HepG2 (cell line): ENCODE data around the gene ASB11. TPM values are rescaled to one million over a fixed set of nuclear protein-coding genes. Genes with fewer than 3 reads are reported as not detected.

Experiments
- ATF7 ChIP-seq, 2 experiments: fragments of 450-650 bp in 1 of 2; sonication (generic) in 1 of 2; formaldehyde crosslinking in 1 of 2; IDR thresholded peaks; 2 replicates each; pipeline versions ENCODE4 v1.4.0 to v1.6.1; 2016 to 2020; ENCODE audit warnings: antibody characterized with exemption in 1 of 2, mild to moderate bottlenecking in 1 of 2, missing genetic modification reagents in 1 of 2
- EZH2 ChIP-seq: conservative IDR thresholded peaks from 2 replicates; pipeline ENCODE4 v1.6.1; 2012; ENCODE audit warnings: mild to moderate bottlenecking, low read depth, low read length, moderate library complexity
- GABPA ChIP-seq, 2 experiments: IDR thresholded peaks; 2 replicates each; pipeline ENCODE4 v1.6.1; 2011 to 2016; ENCODE audit warnings: low read depth in 2 of 2, low read length in 1 of 2, missing biosample characterization in 1 of 2, missing genetic modification characterization in 1 of 2
- GATA4 ChIP-seq: sonication (generic); IDR thresholded peaks from 2 replicates; pipeline ENCODE4 v1.6.1; 2016; ENCODE audit warnings: antibody characterized with exemption, low read depth, borderline replicate concordance
- HHEX ChIP-seq: IDR thresholded peaks from 2 replicates; pipeline ENCODE4 v1.6.1; 2016; ENCODE audit warnings: control low read depth
- KLF6 ChIP-seq: IDR thresholded peaks from 2 replicates; pipeline ENCODE4 v1.8.0; 2016; ENCODE audit warnings: missing biosample characterization, missing genetic modification reagents
- NFE2 ChIP-seq: sonication (generic); formaldehyde crosslinking; IDR thresholded peaks from 2 replicates; pipeline ENCODE4 v1.4.0; 2020; ENCODE audit warnings: missing genetic modification reagents
- NFKB2 ChIP-seq: sonication (generic); formaldehyde crosslinking; IDR thresholded peaks from 2 replicates; pipeline ENCODE4 v1.4.0; 2020; ENCODE audit warnings: missing genetic modification reagents, borderline replicate concordance
- PITX1 ChIP-seq: sonication (generic); formaldehyde crosslinking; IDR thresholded peaks from 2 replicates; pipeline ENCODE4 v1.5.1; 2020; ENCODE audit warnings: mild to moderate bottlenecking, missing genetic modification reagents
- RBM39 ChIP-seq: fragments of 200-400 bp; formaldehyde crosslinking; IDR thresholded peaks from one replicate; pipeline ENCODE4 v1.6.1; 2018; ENCODE audit warnings: antibody characterized with exemption, mild to moderate bottlenecking, low read depth, low read length; ENCODE audit not compliant: poor library complexity, severe bottlenecking
- RCOR2 ChIP-seq: IDR thresholded peaks from 2 replicates; pipeline ENCODE4 v1.6.1; 2016; ENCODE audit warnings: missing biosample characterization, missing genetic modification reagents
- TP53 ChIP-seq: sonication (generic); formaldehyde crosslinking; conservative IDR thresholded peaks from 2 replicates; pipeline ENCODE4 v1.4.0; 2020; ENCODE audit warnings: missing genetic modification reagents
- ZNF121 ChIP-seq: sonication (generic); formaldehyde crosslinking; IDR thresholded peaks from 2 replicates; pipeline ENCODE4 v1.5.0; 2020; ENCODE audit warnings: mild to moderate bottlenecking, missing genetic modification reagents
- ZNF207 ChIP-seq: fragments of 450-650 bp; IDR thresholded peaks from 2 replicates; pipeline ENCODE4 v1.6.1; 2016; ENCODE audit warnings: antibody characterized with exemption, borderline replicate concordance
- ZNF550 ChIP-seq: sonication (generic); formaldehyde crosslinking; IDR thresholded peaks from 2 replicates; pipeline ENCODE4 v1.4.0; 2020; ENCODE audit warnings: mild to moderate bottlenecking, missing genetic modification reagents, borderline replicate concordance
- ZNF644 ChIP-seq: IDR thresholded peaks from 2 replicates; pipeline ENCODE4 v1.6.1; 2016; ENCODE audit warnings: low read depth
- ZNF704 ChIP-seq: sonication (generic); formaldehyde crosslinking; IDR thresholded peaks from 2 replicates; pipeline ENCODE4 v1.8.1; 2023; ENCODE audit warnings: mild to moderate bottlenecking, inconsistent platforms, moderate library complexity, missing genetic modification reagents, borderline replicate concordance
- polyA plus RNA-seq, 8 experiments: library from polyadenylated mRNA; depleted of rRNA in 3 of 8; stranded (reverse) in 7 of 8; unstranded in 1 of 8; fragments of >200 nt; fragmentation: Illumina TruSeq in 4 of 8; extraction: Trizol in 4 of 8; gene quantifications; 2 replicates each; pipeline versions ENCODE4 v1.2.1 to v1.2.3, GENCODE V29; 2011 to 2016; ENCODE audit warnings: low read depth in 4 of 8, missing spikeins in 1 of 8, mixed read lengths in 1 of 8; ENCODE audit not compliant: insufficient read depth in 1 of 8
- total RNA-seq, 5 experiments: library from RNA; depleted of rRNA; stranded (reverse); fragments of >200 nt; fragmentation: Illumina TruSeq; extraction: Trizol; gene quantifications; 2 replicates each; pipeline ENCODE4 v1.2.3, GENCODE V29; 2016; ENCODE audit warnings: low read depth in 1 of 5
- TF ChIP-seq, protein P1 (sequence below): sonication (generic); formaldehyde crosslinking; IDR thresholded peaks from 2 replicates; pipeline ENCODE4 v1.5.1; 2020; ENCODE audit warnings: missing genetic modification reagents, mild to moderate bottlenecking, borderline replicate concordance
- TF ChIP-seq, protein P2 (sequence below): sonication (generic); formaldehyde crosslinking; IDR thresholded peaks from 2 replicates; pipeline ENCODE4 v1.8.1; 2022; ENCODE audit warnings: mild to moderate bottlenecking, missing genetic modification reagents
- TF ChIP-seq, protein P3 (sequence below): fragments of 450-650 bp; IDR thresholded peaks from 2 replicates; pipeline ENCODE4 v1.6.1; 2016
- TF ChIP-seq, protein P4 (sequence below): IDR thresholded peaks from 2 replicates; pipeline ENCODE4 v1.6.1; 2016; ENCODE audit warnings: low read depth, control low read depth
- TF ChIP-seq, protein P5 (sequence below): conservative IDR thresholded peaks from 2 replicates; pipeline ENCODE4 v1.6.1; 2018; ENCODE audit warnings: missing genetic modification reagents

Gene ASB11
- total and polyA plus RNA-seq, 2 of the 13 experiments (the other 11 are each of a cell fraction or from before 2014, with no cell fraction given), result not detected

DNA sequence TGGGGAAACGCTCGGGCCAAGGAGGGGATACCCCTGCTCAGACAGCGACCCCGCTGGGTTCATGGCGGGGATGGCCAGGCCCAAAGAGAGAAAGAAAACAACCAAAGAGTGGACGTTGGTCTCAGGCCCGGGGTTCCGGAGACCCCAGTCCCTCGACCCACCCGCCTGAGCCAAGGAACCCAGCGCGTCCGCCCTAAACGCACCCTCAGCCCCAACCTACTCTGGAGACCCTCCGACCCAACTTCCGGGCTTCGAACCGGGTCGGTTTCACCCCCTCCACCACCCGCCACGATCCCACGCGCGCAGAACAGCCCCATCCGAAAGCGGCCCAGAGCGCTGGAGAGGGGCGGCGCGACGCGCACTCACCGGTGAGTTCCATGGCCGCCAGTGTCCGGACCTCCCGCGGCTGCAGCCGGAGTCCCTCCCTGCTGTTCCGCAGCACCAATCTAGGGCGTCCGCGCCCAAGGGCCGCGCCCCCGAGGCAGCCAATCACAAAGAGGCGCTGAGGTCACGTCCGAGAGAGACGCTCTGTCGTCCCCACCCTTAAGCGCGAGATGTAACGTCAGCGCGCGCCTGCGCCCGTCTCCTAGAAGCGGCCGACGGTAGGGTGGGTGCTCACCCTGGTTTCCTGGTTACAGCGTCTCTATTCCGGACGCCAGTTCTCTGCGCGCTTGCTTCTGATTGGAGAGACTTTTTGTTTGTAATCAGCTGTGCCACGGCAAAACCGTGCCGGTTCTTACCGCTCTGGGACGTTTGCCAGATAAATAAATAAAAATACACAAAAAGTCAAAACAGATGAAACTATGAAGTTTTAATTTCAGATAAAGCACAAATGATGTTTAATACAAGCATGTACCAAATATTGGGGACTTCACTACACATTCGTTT is 19.9 kb upstream of the ASB11 start, which contains the start of gene PIGA (continued):
- TF ChIP-seq, protein P1, sequence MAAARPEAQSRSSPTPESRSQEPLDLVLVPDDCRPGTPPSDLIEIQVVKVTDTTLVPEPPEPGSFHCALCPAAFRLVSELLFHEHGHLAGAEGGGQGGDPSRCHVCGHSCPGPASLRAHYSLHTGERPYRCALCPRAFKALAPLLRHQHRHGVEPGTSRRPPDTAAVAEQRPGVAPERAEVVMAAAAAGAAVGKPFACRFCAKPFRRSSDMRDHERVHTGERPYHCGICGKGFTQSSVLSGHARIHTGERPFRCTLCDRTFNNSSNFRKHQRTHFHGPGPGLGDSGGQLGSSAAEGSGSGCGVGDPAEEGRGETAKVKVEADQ (CRISPR knock-in tag), result no peak; the same call in 1 of the 2 replicates
- TF ChIP-seq GATA4, result no peak
- TF ChIP-seq TP53, result no peak
- TF ChIP-seq NFKB2 (CRISPR knock-in tag), result peak; percentile 25; the same call in 1 of the 2 replicates
- TF ChIP-seq, protein P2, sequence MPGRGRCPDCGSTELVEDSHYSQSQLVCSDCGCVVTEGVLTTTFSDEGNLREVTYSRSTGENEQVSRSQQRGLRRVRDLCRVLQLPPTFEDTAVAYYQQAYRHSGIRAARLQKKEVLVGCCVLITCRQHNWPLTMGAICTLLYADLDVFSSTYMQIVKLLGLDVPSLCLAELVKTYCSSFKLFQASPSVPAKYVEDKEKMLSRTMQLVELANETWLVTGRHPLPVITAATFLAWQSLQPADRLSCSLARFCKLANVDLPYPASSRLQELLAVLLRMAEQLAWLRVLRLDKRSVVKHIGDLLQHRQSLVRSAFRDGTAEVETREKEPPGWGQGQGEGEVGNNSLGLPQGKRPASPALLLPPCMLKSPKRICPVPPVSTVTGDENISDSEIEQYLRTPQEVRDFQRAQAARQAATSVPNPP, result no peak
- no peak for TF ChIP-seq PITX1 (CRISPR knock-in tag)
- TF ChIP-seq KLF6 (CRISPR knock-in tag), result no peak
- TF ChIP-seq, protein P3, sequence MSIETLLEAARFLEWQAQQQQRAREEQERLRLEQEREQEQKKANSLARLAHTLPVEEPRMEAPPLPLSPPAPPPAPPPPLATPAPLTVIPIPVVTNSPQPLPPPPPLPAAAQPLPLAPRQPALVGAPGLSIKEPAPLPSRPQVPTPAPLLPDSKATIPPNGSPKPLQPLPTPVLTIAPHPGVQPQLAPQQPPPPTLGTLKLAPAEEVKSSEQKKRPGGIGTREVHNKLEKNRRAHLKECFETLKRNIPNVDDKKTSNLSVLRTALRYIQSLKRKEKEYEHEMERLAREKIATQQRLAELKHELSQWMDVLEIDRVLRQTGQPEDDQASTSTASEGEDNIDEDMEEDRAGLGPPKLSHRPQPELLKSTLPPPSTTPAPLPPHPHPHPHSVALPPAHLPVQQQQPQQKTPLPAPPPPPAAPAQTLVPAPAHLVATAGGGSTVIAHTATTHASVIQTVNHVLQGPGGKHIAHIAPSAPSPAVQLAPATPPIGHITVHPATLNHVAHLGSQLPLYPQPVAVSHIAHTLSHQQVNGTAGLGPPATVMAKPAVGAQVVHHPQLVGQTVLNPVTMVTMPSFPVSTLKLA, result no peak
- TF ChIP-seq ZNF121, result no peak
- no peak for TF ChIP-seq RBM39
- TF ChIP-seq ZNF644 (CRISPR knock-in tag), result no peak
- TF ChIP-seq, protein P4, sequence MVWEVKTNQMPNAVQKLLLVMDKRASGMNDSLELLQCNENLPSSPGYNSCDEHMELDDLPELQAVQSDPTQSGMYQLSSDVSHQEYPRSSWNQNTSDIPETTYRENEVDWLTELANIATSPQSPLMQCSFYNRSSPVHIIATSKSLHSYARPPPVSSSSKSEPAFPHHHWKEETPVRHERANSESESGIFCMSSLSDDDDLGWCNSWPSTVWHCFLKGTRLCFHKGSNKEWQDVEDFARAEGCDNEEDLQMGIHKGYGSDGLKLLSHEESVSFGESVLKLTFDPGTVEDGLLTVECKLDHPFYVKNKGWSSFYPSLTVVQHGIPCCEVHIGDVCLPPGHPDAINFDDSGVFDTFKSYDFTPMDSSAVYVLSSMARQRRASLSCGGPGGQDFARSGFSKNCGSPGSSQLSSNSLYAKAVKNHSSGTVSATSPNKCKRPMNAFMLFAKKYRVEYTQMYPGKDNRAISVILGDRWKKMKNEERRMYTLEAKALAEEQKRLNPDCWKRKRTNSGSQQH (CRISPR knock-in tag), result no peak
- TF ChIP-seq ZNF704 (CRISPR knock-in tag), result no peak
- no peak for TF ChIP-seq ATF7 (IDR thresholded peaks at IDR 0.05)
- no peak for TF ChIP-seq ATF7 (CRISPR knock-in tag; IDR thresholded peaks at IDR 0.05)
- no peak for TF ChIP-seq GABPA (IDR thresholded peaks at IDR 0.05; ENCODE audit: low read depth, low read length)
- peak; percentile 77 for TF ChIP-seq GABPA (CRISPR knock-in tag; IDR thresholded peaks at IDR 0.05; ENCODE audit: low read depth)
- TF ChIP-seq ZNF550 (CRISPR knock-in tag), result no peak
- no peak for TF ChIP-seq EZH2
- TF ChIP-seq, protein P5, sequence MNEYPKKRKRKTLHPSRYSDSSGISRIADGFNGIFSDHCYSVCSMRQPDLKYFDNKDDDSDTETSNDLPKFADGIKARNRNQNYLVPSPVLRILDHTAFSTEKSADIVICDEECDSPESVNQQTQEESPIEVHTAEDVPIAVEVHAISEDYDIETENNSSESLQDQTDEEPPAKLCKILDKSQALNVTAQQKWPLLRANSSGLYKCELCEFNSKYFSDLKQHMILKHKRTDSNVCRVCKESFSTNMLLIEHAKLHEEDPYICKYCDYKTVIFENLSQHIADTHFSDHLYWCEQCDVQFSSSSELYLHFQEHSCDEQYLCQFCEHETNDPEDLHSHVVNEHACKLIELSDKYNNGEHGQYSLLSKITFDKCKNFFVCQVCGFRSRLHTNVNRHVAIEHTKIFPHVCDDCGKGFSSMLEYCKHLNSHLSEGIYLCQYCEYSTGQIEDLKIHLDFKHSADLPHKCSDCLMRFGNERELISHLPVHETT, result no peak
- TF ChIP-seq HHEX (CRISPR knock-in tag), result no peak
- TF ChIP-seq NFE2, result no peak
- no peak for TF ChIP-seq RCOR2 (CRISPR knock-in tag)
- TF ChIP-seq ZNF207, result no peak
